K562 (cell line): Measurements from ENCODE around the gene C1orf174. TPM values are rescaled to one million over a fixed set of nuclear protein-coding genes. Genes with fewer than 3 reads are reported as not detected.

ENCODE experiments used
- BDP1 ChIP-seq: IDR thresholded peaks from 3 replicates; pipeline ENCODE4 v1.6.1; 2011; ENCODE audit not compliant: insufficient read length, insufficient read depth
- C11orf30 ChIP-seq: fragments of 450-650 bp; IDR thresholded peaks from 2 replicates; pipeline ENCODE4 v1.6.1; 2016; ENCODE audit warnings: low read depth, mild to moderate bottlenecking
- CCAR2 ChIP-seq: fragments of 200-400 bp; formaldehyde crosslinking; IDR thresholded peaks from 2 replicates; pipeline ENCODE4 v1.6.1; 2017; ENCODE audit warnings: mild to moderate bottlenecking, low read depth, low read length
- CHD4 ChIP-seq: fragments of 200-600 bp; sonication (generic); IDR thresholded peaks from 3 replicates; pipeline ENCODE4 v1.6.1; 2012; ENCODE audit warnings: low read depth, mild to moderate bottlenecking, mixed read lengths, low read length, inconsistent platforms; ENCODE audit not compliant: insufficient read depth, insufficient replicate concordance, poor library complexity, severe bottlenecking
- DIDO1 ChIP-seq: fragments of 450-650 bp; IDR thresholded peaks from 2 replicates; pipeline ENCODE4 v1.6.1; 2016; ENCODE audit warnings: low read depth, missing biosample characterization, missing genetic modification characterization
- ELF1 ChIP-seq: fragments of 200-800 bp; sonication (Bioruptor generic); IDR thresholded peaks from 2 replicates; pipeline ENCODE4 v1.6.1; 2016; ENCODE audit warnings: missing genetic modification characterization, missing compliant biosample characterization
- EP400 ChIP-seq: fragments of 450-650 bp; IDR thresholded peaks from 2 replicates; pipeline ENCODE4 v1.6.1; 2017; ENCODE audit warnings: antibody characterized with exemption, mild to moderate bottlenecking, moderate library complexity
- HMG20B ChIP-seq: fragments of 250-450 bp; sonication (Bioruptor Pico); IDR thresholded peaks from 2 replicates; pipeline ENCODE4 v1.5.0; 2021; ENCODE audit warnings: mild to moderate bottlenecking
- JUND ChIP-seq, 2 experiments: IDR thresholded peaks; 2 replicates in 1 of 2; 3 replicates in 1 of 2; pipeline ENCODE4 v1.6.1; 2011; ENCODE audit warnings: borderline replicate concordance in 2 of 2, low read depth in 2 of 2, low read length in 2 of 2, improper control_type of control experiment in 1 of 2, missing biosample characterization in 1 of 2, missing genetic modification characterization in 1 of 2, missing genetic modification reagents in 1 of 2
- MCM7 ChIP-seq, 2 experiments: fragments of 450-650 bp; IDR thresholded peaks; 2 replicates each; pipeline ENCODE4 v1.6.1; 2016 to 2018
- MTA2 ChIP-seq: fragments of 450-650 bp; IDR thresholded peaks from 2 replicates; pipeline ENCODE4 v1.6.1; 2016; ENCODE audit warnings: low read depth
- MYBL2 ChIP-seq, 2 experiments: fragments of 450-650 bp in 1 of 2; sonication (generic) in 1 of 2; formaldehyde crosslinking in 1 of 2; IDR thresholded peaks; 2 replicates each; pipeline versions ENCODE4 v1.6.1 to v1.8.1; 2017 to 2022; ENCODE audit warnings: borderline replicate concordance in 1 of 2, inconsistent platforms in 1 of 2, low read depth in 1 of 2, mild to moderate bottlenecking in 1 of 2, missing genetic modification reagents in 1 of 2, moderate library complexity in 1 of 2
- PHB2 ChIP-seq: fragments of 450-650 bp; IDR thresholded peaks from 2 replicates; pipeline ENCODE4 v1.6.1; 2017; ENCODE audit warnings: low read depth
- RBM22 ChIP-seq: fragments of 200-400 bp; formaldehyde crosslinking; IDR thresholded peaks from 2 replicates; pipeline ENCODE4 v1.6.1; 2018; ENCODE audit warnings: low read length, low read depth; ENCODE audit not compliant: poor library complexity, severe bottlenecking
- SIN3B ChIP-seq: fragments of 450-650 bp; IDR thresholded peaks from 2 replicates; pipeline ENCODE4 v1.6.1; 2017; ENCODE audit warnings: low read depth, mild to moderate bottlenecking, moderate library complexity
- STAT5A ChIP-seq: IDR thresholded peaks from 2 replicates; pipeline ENCODE4 v1.6.1; 2012; ENCODE audit warnings: low read length, inconsistent platforms, borderline replicate concordance
- TRIM28 ChIP-seq: fragments of 450-650 bp; IDR thresholded peaks from 2 replicates; pipeline ENCODE4 v1.6.1; 2017
- XRCC4 ChIP-seq: IDR thresholded peaks from one replicate; pipeline ENCODE4 v1.6.1; 2011; ENCODE audit not compliant: insufficient read depth, insufficient read length; ENCODE audit errors: extremely low read depth
- ZNF316 ChIP-seq: fragments of 450-650 bp; IDR thresholded peaks from 2 replicates; pipeline ENCODE4 v1.6.1; 2016
- ZNF507 ChIP-seq: conservative IDR thresholded peaks from 2 replicates; pipeline ENCODE4 v1.6.1; 2017; ENCODE audit warnings: missing genetic modification characterization, missing compliant biosample characterization
- ZNF644 ChIP-seq: fragments of 200-800 bp; sonication (Bioruptor generic); IDR thresholded peaks from 2 replicates; pipeline ENCODE4 v1.6.1; 2016; ENCODE audit warnings: low read depth, missing genetic modification characterization, missing compliant biosample characterization
- ZNF668 ChIP-seq: fragments of 250-450 bp; sonication (Bioruptor Pico); IDR thresholded peaks from 2 replicates; pipeline ENCODE4 v1.8.0; 2022; ENCODE audit warnings: mild to moderate bottlenecking, inconsistent platforms
- ZNF717 ChIP-seq: fragments of 250-450 bp; sonication (Bioruptor Pico); IDR thresholded peaks from 2 replicates; pipeline ENCODE4 v1.5.0; 2021
- polyA plus RNA-seq, 8 experiments: library from polyadenylated mRNA; depleted of rRNA in 4 of 8; stranded (reverse) in 5 of 8; unstranded in 3 of 8; fragments of >200 nt; fragmentation: Nextera tagmentation in 2 of 8; fragmentation: Illumina TruSeq in 1 of 8; extraction: Ambion mirVana in 2 of 8; extraction: Trizol in 1 of 8; gene quantifications; 2 replicates each; pipeline versions ENCODE4 v1.2.1 to v1.2.3, GENCODE V29; 2011 to 2014; ENCODE audit warnings: inconsistent platforms in 1 of 8, missing spikeins in 1 of 8
- total RNA-seq, 7 experiments: library from RNA; depleted of rRNA in 6 of 7; stranded (reverse); fragments of >200 nt in 6 of 7; fragmentation: Illumina TruSeq in 2 of 7; extraction: Trizol in 2 of 7; gene quantifications; 2 replicates each; pipeline versions ENCODE4 v1.2.1 to v1.2.3, GENCODE V29; 2011 to 2021; ENCODE audit warnings: low replicate concordance in 1 of 7
- TF ChIP-seq, protein P1 (sequence below): fragments of 450-650 bp; IDR thresholded peaks from 2 replicates; pipeline ENCODE4 v1.6.1; 2016; ENCODE audit warnings: missing biosample characterization, missing genetic modification characterization
- TF ChIP-seq, protein P2 (sequence below): fragments of 250-450 bp; sonication (Bioruptor Pico); IDR thresholded peaks from 2 replicates; pipeline ENCODE4 v1.5.0; 2020; ENCODE audit warnings: mild to moderate bottlenecking
- TF ChIP-seq, protein P3 (sequence below): fragments of 450-650 bp; formaldehyde crosslinking; IDR thresholded peaks from 2 replicates; pipeline ENCODE4 v1.4.0; 2020; ENCODE audit warnings: mild to moderate bottlenecking, moderate library complexity

Gene C1orf174
- total and polyA plus RNA-seq, 9 of the 15 experiments (the other 6 are each of a cell fraction or from before 2014, with no cell fraction given), result 38.5 to 64.9 (median 45.4) TPM

DNA sequence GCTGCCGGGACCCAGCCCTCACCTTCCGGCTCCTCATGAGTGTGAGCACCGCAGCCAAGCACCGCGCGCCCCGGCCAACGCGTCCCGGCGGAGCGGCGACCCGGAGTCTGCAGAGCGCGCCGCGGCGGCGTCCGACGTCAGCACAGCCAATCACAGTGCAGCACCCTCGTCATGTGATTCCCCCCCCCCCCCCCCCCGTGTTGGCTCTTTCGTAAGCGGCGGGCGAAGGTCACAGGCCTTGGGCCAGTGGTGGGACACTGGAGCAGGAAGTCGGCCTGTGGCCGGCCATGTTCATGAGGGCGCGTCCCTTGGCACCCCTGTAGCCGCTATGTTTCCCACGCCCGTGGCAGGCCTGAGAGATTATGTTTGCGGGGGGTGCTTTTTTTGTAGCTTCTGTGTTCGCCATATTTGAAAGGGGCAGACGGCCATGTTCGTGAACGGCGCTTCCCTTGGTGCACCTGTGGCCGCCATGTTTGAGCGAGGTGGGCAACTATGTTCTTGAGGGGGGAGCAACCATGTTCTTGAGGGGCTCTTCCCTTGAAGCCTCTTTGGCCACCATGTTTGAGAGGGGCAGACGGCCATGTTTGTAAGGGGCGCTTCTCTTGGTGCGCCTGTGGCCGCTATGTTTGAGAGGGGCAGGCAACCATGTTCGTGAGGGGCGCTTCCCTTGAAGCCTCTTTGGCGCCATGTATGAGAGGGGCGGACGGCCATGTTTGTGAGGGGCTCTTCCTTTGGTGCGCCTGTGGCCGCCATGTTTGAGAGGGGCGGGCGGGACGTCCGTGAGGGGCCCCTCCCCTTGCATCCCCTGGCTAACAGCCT is at the start of gene C1orf174 (continued):
- TF ChIP-seq, protein P1, sequence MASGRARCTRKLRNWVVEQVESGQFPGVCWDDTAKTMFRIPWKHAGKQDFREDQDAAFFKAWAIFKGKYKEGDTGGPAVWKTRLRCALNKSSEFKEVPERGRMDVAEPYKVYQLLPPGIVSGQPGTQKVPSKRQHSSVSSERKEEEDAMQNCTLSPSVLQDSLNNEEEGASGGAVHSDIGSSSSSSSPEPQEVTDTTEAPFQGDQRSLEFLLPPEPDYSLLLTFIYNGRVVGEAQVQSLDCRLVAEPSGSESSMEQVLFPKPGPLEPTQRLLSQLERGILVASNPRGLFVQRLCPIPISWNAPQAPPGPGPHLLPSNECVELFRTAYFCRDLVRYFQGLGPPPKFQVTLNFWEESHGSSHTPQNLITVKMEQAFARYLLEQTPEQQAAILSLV (tag), result no peak
- TF ChIP-seq HMG20B (CRISPR knock-in tag), result no peak
- no peak for TF ChIP-seq ZNF717 (CRISPR knock-in tag)
- TF ChIP-seq DIDO1 (tag), result peak; percentile 87
- TF ChIP-seq BDP1, result no peak
- TF ChIP-seq ZNF316, result no peak
- TF ChIP-seq ZNF644 (tag), result peak; percentile 99
- TF ChIP-seq SIN3B, result peak; percentile 64; the same call in 1 of the 2 replicates
- TF ChIP-seq CCAR2, result no peak
- TF ChIP-seq EP400, result peak; percentile 83
- peak; percentile 35; the same call in 1 of the 2 replicates for TF ChIP-seq TRIM28
- TF ChIP-seq, protein P2, sequence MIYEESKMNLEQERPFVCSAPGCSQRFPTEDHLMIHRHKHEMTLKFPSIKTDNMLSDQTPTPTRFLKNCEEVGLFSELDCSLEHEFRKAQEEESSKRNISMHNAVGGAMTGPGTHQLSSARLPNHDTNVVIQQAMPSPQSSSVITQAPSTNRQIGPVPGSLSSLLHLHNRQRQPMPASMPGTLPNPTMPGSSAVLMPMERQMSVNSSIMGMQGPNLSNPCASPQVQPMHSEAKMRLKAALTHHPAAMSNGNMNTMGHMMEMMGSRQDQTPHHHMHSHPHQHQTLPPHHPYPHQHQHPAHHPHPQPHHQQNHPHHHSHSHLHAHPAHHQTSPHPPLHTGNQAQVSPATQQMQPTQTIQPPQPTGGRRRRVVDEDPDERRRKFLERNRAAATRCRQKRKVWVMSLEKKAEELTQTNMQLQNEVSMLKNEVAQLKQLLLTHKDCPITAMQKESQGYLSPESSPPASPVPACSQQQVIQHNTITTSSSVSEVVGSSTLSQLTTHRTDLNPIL (CRISPR knock-in tag), result no peak
- TF ChIP-seq ZNF507, result no peak
- no peak for TF ChIP-seq MCM7 (IDR thresholded peaks at IDR 0.05)
- peak; percentile 62 for TF ChIP-seq JUND (IDR thresholded peaks at IDR 0.05; ENCODE audit: borderline replicate concordance, low read depth, low read length)
- TF ChIP-seq JUND (tag; IDR thresholded peaks at IDR 0.05; ENCODE audit: borderline replicate concordance, low read depth, low read length), result peak; percentile 80; the same call in 2 of the 3 replicates
- TF ChIP-seq RBM22, result no peak
- peak; percentile 65 for TF ChIP-seq C11orf30
- peak; percentile 98 for TF ChIP-seq MYBL2 (IDR thresholded peaks at IDR 0.05; ENCODE audit: low read depth)
- no peak for TF ChIP-seq MYBL2 (CRISPR knock-in tag; IDR thresholded peaks at IDR 0.05; ENCODE audit: borderline replicate concordance)
- TF ChIP-seq, protein P3, sequence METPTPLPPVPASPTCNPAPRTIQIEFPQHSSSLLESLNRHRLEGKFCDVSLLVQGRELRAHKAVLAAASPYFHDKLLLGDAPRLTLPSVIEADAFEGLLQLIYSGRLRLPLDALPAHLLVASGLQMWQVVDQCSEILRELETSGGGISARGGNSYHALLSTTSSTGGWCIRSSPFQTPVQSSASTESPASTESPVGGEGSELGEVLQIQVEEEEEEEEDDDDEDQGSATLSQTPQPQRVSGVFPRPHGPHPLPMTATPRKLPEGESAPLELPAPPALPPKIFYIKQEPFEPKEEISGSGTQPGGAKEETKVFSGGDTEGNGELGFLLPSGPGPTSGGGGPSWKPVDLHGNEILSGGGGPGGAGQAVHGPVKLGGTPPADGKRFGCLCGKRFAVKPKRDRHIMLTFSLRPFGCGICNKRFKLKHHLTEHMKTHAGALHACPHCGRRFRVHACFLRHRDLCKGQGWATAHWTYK, result peak; percentile 77; the same call in 1 of the 2 replicates
- TF ChIP-seq PHB2, result no peak
- TF ChIP-seq MTA2, result 0 out of 2 replicates have a peak, but pooled peaks have one; percentile 17
- TF ChIP-seq ZNF668, result peak; percentile 81
- TF ChIP-seq STAT5A, result no peak; the same call in 1 of the 2 replicates
- no peak for TF ChIP-seq CHD4
- peak; percentile 88 for TF ChIP-seq ELF1 (tag)
- no peak for TF ChIP-seq XRCC4
